Measurements from ENCODE around the gene PCID2.

PCID2 gene

GRCh38 chr13:113186061-113186900 lies 22.2 kb downstream of the PCID2 start:
- DNase-seq = no peak

GRCh38 chr13:113184568-113185440 lies 23.7 kb downstream of the PCID2 start:
- no peak for DNase-seq

GRCh38 chr13:113183450-113184129 lies 24.9 kb downstream of the PCID2 start:
- no peak for DNase-seq

- no peak for DNase-seq
Measured at GRCh38 chr13:113182046-113182445, 26.4 kb downstream of the PCID2 start.

GRCh38 chr13:113179374-113180230 lies 28.9 kb downstream of the PCID2 start:
- no peak for DNase-seq

GRCh38 chr13:113178896-113179167 lies 29.6 kb downstream of the PCID2 start:
- DNase-seq = no peak

- peak; percentile 93 for DNase-seq
Measured at GRCh38 chr13:113178070-113178895, 30.2 kb downstream of the PCID2 start.

- DNase-seq = no peak
Measured at GRCh38 chr13:113176822-113177221, 31.6 kb downstream of the PCID2 start.

- no peak for DNase-seq
Measured at GRCh38 chr13:113176280-113176679, 32.2 kb downstream of the PCID2 start.

GRCh38 chr13:113172419-113172926 lies 36.0 kb downstream of the PCID2 start:
- no peak for DNase-seq

GRCh38 chr13:113171250-113172125 lies 37.0 kb downstream of the PCID2 start:
- DNase-seq = no peak

GRCh38 chr13:113170511-113170910 lies 38.0 kb downstream of the PCID2 start:
- DNase-seq = no peak

GRCh38 chr13:113169277-113170272 lies 38.9 kb downstream of the PCID2 start:
- DNase-seq = no peak

- DNase-seq = no peak
Measured at GRCh38 chr13:113168211-113168610, 40.3 kb downstream of the PCID2 start.

GRCh38 chr13:113167575-113167974 lies 40.9 kb downstream of the PCID2 start:
- DNase-seq = no peak

- no peak for DNase-seq
Measured at GRCh38 chr13:113167155-113167554, 41.3 kb downstream of the PCID2 start.

GRCh38 chr13:113166681-113167080 lies 41.8 kb downstream of the PCID2 start:
- no peak for DNase-seq

- no peak for DNase-seq
Measured at GRCh38 chr13:113166266-113166665, 42.2 kb downstream of the PCID2 start.

GRCh38 chr13:113164492-113164891 lies 44.0 kb downstream of the PCID2 start:
- DNase-seq = no peak

Data from fibroblast of skin of right quadriceps (primary cell).